WTC11 (cell line): ENCODE results near the gene NUP93. TPM values are rescaled to one million over a fixed set of nuclear protein-coding genes. Genes with fewer than 3 reads are reported as not detected.
A peak's percentile ranks its signal among the peaks of the same experiment; 100 is the strongest.

Source experiments
- ATAC-seq: fragments of 200-7000 bp; cut with Tn5 transposase; 2 replicates; pipeline ENCODE4 v1.10.0; 2021; ENCODE audit warnings: mild to moderate bottlenecking, moderate library complexity
- CTCF ChIA-PET: fragments of 300-600 bp; sonication (Branson Sonifier 250); formaldehyde crosslinking; loops from one replicate; lab custom pipeline; 2021; ENCODE audit warnings: antibody characterized with exemption; lab: Charles Lee
- POLR2A ChIA-PET: fragments of 350-600 bp; sonication (Branson Sonifier 250); formaldehyde crosslinking; loops from one replicate; lab custom pipeline; 2021; ENCODE audit warnings: antibody characterized with exemption; lab: Charles Lee
- DNase-seq: peaks from one replicate; pipeline ENCODE4 v3.0.0; 2021; ENCODE audit warnings: low spot score
- H3K27ac Mint-ChIP-seq: 2 replicates; pipeline ENCODE4 v1.8.0; 2021; ENCODE audit warnings: mixed read lengths
- H3K27me3 Mint-ChIP-seq: 2 replicates; pipeline ENCODE4 v1.8.0; 2021; ENCODE audit warnings: low read depth, mild to moderate bottlenecking, moderate library complexity, mixed read lengths
- H3K36me3 Mint-ChIP-seq: 2 replicates; pipeline ENCODE4 v1.8.0; 2021; ENCODE audit warnings: mixed read lengths
- H3K4me1 Mint-ChIP-seq: 2 replicates; pipeline ENCODE4 v1.8.0; 2022; ENCODE audit warnings: mixed read lengths
- H3K4me3 Mint-ChIP-seq: 2 replicates; pipeline ENCODE4 v1.8.0; 2021; ENCODE audit warnings: mild to moderate bottlenecking, moderate library complexity, mixed read lengths
- H3K9me3 Mint-ChIP-seq: 2 replicates; pipeline ENCODE4 v1.8.0; 2021; ENCODE audit warnings: mixed read lengths
- AFF4 ChIP-seq: sonication (generic); formaldehyde crosslinking; IDR thresholded peaks from 2 replicates; pipeline ENCODE4 v1.8.1; 2023; ENCODE audit warnings: mild to moderate bottlenecking, missing genetic modification reagents, borderline replicate concordance
- CBFB ChIP-seq: sonication (generic); formaldehyde crosslinking; IDR thresholded peaks from 2 replicates; pipeline ENCODE4 v1.8.1; 2022; ENCODE audit warnings: mild to moderate bottlenecking, low read depth, missing genetic modification reagents
- CDX4 ChIP-seq: fragments of 250-450 bp; sonication (Bioruptor Pico); IDR thresholded peaks from 2 replicates; pipeline ENCODE4 v1.9.0; 2021; ENCODE audit warnings: moderate library complexity, mild to moderate bottlenecking, inconsistent platforms, borderline replicate concordance
- CREM ChIP-seq: sonication (generic); formaldehyde crosslinking; IDR thresholded peaks from 2 replicates; pipeline ENCODE4 v1.8.1; 2022; ENCODE audit warnings: mild to moderate bottlenecking, missing genetic modification reagents, moderate library complexity
- ESRRA ChIP-seq: sonication (generic); formaldehyde crosslinking; IDR thresholded peaks from 2 replicates; pipeline ENCODE4 v1.8.1; 2022; ENCODE audit warnings: mild to moderate bottlenecking, missing genetic modification reagents, borderline replicate concordance
- FOXP1 ChIP-seq: sonication (generic); formaldehyde crosslinking; IDR thresholded peaks from 2 replicates; pipeline ENCODE4 v1.8.0; 2022; ENCODE audit warnings: missing genetic modification reagents, mild to moderate bottlenecking, moderate library complexity, borderline replicate concordance
- MXD4 ChIP-seq: fragments of 250-450 bp; sonication (Bioruptor Pico); IDR thresholded peaks from 2 replicates; pipeline ENCODE4 v1.8.0; 2021; ENCODE audit warnings: mild to moderate bottlenecking, moderate library complexity, borderline replicate concordance
- NFATC4 ChIP-seq: fragments of 250-450 bp; sonication (Bioruptor Pico); IDR thresholded peaks from 2 replicates; pipeline ENCODE4 v1.9.0; 2021; ENCODE audit warnings: mild to moderate bottlenecking
- NR1H2 ChIP-seq: sonication (generic); formaldehyde crosslinking; IDR thresholded peaks from 2 replicates; pipeline ENCODE4 v1.9.0; 2021; ENCODE audit warnings: mild to moderate bottlenecking, moderate library complexity, missing genetic modification reagents
- OVOL2 ChIP-seq: fragments of 250-450 bp; sonication (Bioruptor Pico); IDR thresholded peaks from 2 replicates; pipeline ENCODE4 v1.9.0; 2021; ENCODE audit warnings: mild to moderate bottlenecking, borderline replicate concordance
- PRDM15 ChIP-seq: sonication (generic); formaldehyde crosslinking; IDR thresholded peaks from 2 replicates; pipeline ENCODE4 v1.8.0; 2022; ENCODE audit warnings: missing genetic modification reagents
- PREB ChIP-seq: sonication (generic); formaldehyde crosslinking; IDR thresholded peaks from 2 replicates; pipeline ENCODE4 v1.8.1; 2022; ENCODE audit warnings: mild to moderate bottlenecking, missing genetic modification reagents, moderate library complexity, borderline replicate concordance
- PRRX2 ChIP-seq: fragments of 250-450 bp; sonication (Bioruptor Pico); IDR thresholded peaks from 2 replicates; pipeline ENCODE4 v1.8.0; 2021; ENCODE audit warnings: mild to moderate bottlenecking
- SOX15 ChIP-seq: fragments of 250-450 bp; sonication (Bioruptor Pico); IDR thresholded peaks from 2 replicates; pipeline ENCODE4 v1.9.0; 2021; ENCODE audit warnings: mild to moderate bottlenecking
- SP1 ChIP-seq: sonication (generic); formaldehyde crosslinking; conservative IDR thresholded peaks from 2 replicates; pipeline ENCODE4 v1.8.1; 2022; ENCODE audit warnings: missing genetic modification reagents
- TEAD4 ChIP-seq: sonication (generic); formaldehyde crosslinking; IDR thresholded peaks from 2 replicates; pipeline ENCODE4 v1.8.0; 2022; ENCODE audit warnings: mild to moderate bottlenecking, missing genetic modification reagents
- TP53 ChIP-seq: sonication (generic); formaldehyde crosslinking; IDR thresholded peaks from 2 replicates; pipeline ENCODE4 v1.8.1; 2023; ENCODE audit warnings: mild to moderate bottlenecking, missing genetic modification reagents
- USF2 ChIP-seq: sonication (generic); formaldehyde crosslinking; IDR thresholded peaks from 2 replicates; pipeline ENCODE4 v1.8.1; 2023; ENCODE audit warnings: mild to moderate bottlenecking, missing genetic modification reagents, moderate library complexity
- ZBTB21 ChIP-seq: sonication (generic); formaldehyde crosslinking; IDR thresholded peaks from 2 replicates; pipeline ENCODE4 v1.8.1; 2023; ENCODE audit warnings: mild to moderate bottlenecking, missing genetic modification reagents, borderline replicate concordance
- ZNF138 ChIP-seq: sonication (generic); formaldehyde crosslinking; conservative IDR thresholded peaks from 2 replicates; pipeline ENCODE4 v1.8.1; 2022; ENCODE audit warnings: mild to moderate bottlenecking, moderate library complexity, missing genetic modification reagents
- total RNA-seq: library from RNA; stranded (reverse); gene quantifications from 3 replicates; pipeline ENCODE4 v1.2.3, GENCODE V29; 2021
- TF ChIP-seq, protein P1 (sequence below): sonication (generic); formaldehyde crosslinking; IDR thresholded peaks from 2 replicates; pipeline ENCODE4 v1.8.0; 2022; ENCODE audit warnings: mild to moderate bottlenecking, missing genetic modification reagents

NUP93 gene
- total RNA-seq, 1 experiment from 2014 or later, result 185 TPM

DNA sequence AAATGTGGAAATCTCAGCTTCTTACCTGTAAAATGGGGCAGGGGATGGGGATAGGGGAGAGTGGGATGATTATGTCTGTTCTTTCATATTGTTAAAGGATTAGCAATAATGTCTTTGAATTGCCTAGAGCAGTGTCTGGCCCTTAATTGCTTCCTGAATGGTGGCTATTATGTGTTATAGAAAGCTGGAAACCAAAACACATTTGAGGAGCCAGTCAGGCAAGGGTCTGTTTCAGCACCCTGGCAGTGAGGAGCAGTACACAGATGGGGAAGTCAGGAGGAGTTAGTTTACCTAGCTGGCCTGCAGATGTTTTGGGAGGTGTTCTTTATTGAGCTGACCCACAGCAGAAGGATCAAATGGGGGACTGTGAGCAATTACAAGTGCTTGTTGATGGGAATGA, 63.0 kb downstream of the NUP93 start:
- no peaks in the 10 kb centered on the region for H3K9me3 Mint-ChIP-seq
- CTCF ChIA-PET, result interaction anchor here (0.7 to 1.4 kb wide), 21 partner anchors 9 to 393 kb away, joined by 3 to 9 read pairs (median 4); partner anchors contain the start of genes PSME3IP1 and RSPRY1
- H3K4me1 Mint-ChIP-seq, result peaks cover 26% of the 10 kb centered on the region
- no peak overlapping the region for H3K4me3 Mint-ChIP-seq
- no peak for DNase-seq
- TF ChIP-seq ZNF138 (CRISPR knock-in tag) (no peak), TP53 (no peak), MXD4 (CRISPR knock-in tag) (no peak), SP1 (CRISPR knock-in tag) (no peak), PRDM15 (no peak), FOXP1 (CRISPR knock-in tag) (no peak), USF2 (CRISPR knock-in tag) (no peak), TEAD4 (CRISPR knock-in tag) (no peak), ZBTB21 (CRISPR knock-in tag) (no peak), SOX15 (no peak), CDX4 (no peak), OVOL2 (CRISPR knock-in tag) (no peak), PRRX2 (CRISPR knock-in tag) (no peak), ESRRA (CRISPR knock-in tag) (no peak), PREB (CRISPR knock-in tag) (no peak), NR1H2 (no peak), NFATC4 (no peak)
- TF ChIP-seq, protein P1, sequence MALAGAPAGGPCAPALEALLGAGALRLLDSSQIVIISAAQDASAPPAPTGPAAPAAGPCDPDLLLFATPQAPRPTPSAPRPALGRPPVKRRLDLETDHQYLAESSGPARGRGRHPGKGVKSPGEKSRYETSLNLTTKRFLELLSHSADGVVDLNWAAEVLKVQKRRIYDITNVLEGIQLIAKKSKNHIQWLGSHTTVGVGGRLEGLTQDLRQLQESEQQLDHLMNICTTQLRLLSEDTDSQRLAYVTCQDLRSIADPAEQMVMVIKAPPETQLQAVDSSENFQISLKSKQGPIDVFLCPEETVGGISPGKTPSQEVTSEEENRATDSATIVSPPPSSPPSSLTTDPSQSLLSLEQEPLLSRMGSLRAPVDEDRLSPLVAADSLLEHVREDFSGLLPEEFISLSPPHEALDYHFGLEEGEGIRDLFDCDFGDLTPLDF, result no peak
- H3K36me3 Mint-ChIP-seq, result no peaks in the 10 kb centered on the region
- POLR2A ChIA-PET, result no interaction called here
- H3K27ac Mint-ChIP-seq, result peak overlapping the region; percentile 12; the same call in 1 of the 2 replicates
- H3K27me3 Mint-ChIP-seq, result no peaks in the 10 kb centered on the region
- peak; percentile 53 for ATAC-seq

GRCh38 chr16:56793492-56793891, 63.6 kb downstream of the NUP93 start:
- TF ChIP-seq CBFB (no peak), CREM (CRISPR knock-in tag) (no peak), AFF4 (CRISPR knock-in tag) (no peak), USF2 (CRISPR knock-in tag) (no peak)
- Mint-ChIP-seq H3K4me1 (peaks cover 21% of the 10 kb centered on the region), H3K36me3 (peaks cover 5% of the 10 kb centered on the region; the same call in 1 of the 2 replicates), H3K27me3 (no peaks in the 10 kb centered on the region), H3K9me3 (no peaks in the 10 kb centered on the region), H3K4me3 (no peak overlapping the region), H3K27ac (no peak overlapping the region)
- ChIA-PET CTCF (interaction anchor here (0.7 to 1.4 kb wide), 21 partner anchors 10 to 392 kb away, joined by 3 to 9 read pairs (median 4); partner anchors contain the start of genes PSME3IP1 and RSPRY1), POLR2A (interaction anchor here (0.5 kb wide), 1 partner anchor 564 kb away, joined by 5 read pairs; no protein-coding TSS in a partner anchor)
- DNase-seq (no peak), ATAC-seq (peak; percentile 65)
